GM18861 (cell line): ENCODE measurements around the gene FMN2.
"Not testable (repeated sequence)": the region's sequence is repeated elsewhere in the genome, so short reads cannot be mapped to it uniquely, and the experiment has no call there.

Source experiments
- ATAC-seq: cut with Tn5 transposase; IDR thresholded peaks from one replicate; pipeline ENCODE4 v1.9.1; 2021; ENCODE audit not compliant: unreplicated experiment

The FMN2 gene

GRCh38 chr1:240413732-240414131 is 322.0 kb downstream of the FMN2 start:
- ATAC-seq: no peak

DNA sequence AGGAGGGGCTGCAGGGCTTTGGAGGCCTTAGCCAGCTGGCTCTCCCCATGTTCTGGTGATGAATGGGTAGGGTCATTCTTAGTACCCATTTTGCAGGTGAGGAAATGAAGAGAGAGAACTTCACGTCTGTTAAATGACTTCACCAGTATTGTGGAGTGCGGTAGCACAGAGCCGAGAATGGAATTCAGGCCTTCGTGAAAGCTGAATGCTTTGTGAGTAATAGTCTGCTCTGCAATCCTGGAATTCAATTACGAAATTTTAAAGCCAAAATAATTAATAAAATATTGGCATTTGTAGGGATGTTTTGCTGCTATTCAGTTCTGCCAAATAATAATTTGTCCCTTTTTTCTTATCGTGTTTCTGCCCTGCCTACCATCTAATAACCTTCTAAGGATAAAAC is 322.6 kb downstream of the FMN2 start:
- ATAC-seq: no peak

DNA sequence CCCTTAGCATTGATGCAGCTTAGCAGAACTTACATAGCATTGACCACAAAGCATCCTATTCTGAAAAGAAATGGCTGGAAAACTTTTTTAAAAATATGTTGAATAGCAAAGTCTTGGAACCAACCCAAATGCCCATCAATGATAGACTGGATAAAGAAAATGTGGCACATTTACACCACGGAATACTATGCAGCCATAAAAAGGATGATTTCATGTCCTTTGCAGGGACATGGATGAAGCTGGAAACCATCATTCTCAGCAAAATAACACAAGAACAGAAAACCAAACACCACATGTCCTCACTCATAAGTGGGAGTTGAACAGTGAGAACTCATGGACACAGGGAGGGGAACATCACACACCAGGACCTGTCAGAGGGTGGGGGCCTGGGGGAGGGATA is 323.3 kb downstream of the FMN2 start:
- ATAC-seq: not testable (repeated sequence)

GRCh38 chr1:240415532-240415931 is 323.8 kb downstream of the FMN2 start:
- ATAC-seq: no peak

- ATAC-seq: no peak
These were observed 325.6 kb downstream of the FMN2 start for GRCh38 chr1:240417317-240417716.

DNA sequence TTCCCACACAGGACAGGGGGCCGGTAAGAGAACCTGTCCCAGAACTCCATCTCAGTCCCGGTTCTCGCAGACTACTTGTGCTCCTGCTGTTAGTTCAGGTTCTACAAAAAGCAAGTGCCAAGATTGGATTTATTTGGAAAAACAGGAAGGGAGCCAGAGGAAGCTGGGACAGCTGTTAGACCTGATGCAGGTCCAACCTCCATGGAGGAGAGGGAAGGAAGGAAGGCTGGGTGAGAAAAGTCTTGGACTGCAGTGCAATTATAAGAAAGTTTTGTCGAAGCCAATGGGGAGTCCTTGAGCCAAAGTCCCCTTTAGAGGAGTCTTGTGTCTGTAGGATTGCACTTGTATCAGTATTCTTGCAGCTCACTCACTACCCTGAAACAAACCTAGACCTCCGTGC is 329.1 kb downstream of the FMN2 start:
- no peak for ATAC-seq

DNA sequence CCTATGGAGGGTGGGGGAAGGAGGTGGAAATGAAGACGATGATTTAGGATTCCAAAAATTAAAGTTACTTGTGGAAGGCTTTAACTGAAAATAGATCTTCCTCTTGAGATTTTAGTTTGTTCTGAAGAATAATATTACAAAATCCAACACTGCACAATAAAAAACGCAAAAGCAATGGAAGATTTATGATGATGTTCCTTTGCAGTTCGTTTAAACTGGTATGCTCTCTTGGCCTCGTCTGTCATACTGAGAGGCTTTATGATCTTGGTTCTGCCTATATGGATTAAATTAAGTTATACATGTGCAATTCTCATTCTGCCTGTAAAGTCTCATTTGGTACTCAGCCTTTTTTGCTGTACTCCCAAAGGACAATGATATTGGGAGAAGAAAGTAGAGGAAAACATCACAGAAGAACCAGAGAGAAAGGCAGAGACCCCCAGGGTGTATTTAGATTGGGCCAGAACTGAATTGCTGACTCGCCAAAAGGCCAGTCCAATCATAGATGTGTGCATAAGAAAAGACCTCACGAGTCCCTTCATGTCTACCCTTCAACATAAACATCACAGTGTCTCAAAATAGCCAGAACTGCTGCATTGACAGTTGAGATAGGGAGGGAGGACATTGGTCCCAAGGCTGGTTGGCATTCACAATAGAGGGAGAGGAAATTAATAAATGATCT is 331.7 kb downstream of the FMN2 start:
- ATAC-seq: no peak

DNA sequence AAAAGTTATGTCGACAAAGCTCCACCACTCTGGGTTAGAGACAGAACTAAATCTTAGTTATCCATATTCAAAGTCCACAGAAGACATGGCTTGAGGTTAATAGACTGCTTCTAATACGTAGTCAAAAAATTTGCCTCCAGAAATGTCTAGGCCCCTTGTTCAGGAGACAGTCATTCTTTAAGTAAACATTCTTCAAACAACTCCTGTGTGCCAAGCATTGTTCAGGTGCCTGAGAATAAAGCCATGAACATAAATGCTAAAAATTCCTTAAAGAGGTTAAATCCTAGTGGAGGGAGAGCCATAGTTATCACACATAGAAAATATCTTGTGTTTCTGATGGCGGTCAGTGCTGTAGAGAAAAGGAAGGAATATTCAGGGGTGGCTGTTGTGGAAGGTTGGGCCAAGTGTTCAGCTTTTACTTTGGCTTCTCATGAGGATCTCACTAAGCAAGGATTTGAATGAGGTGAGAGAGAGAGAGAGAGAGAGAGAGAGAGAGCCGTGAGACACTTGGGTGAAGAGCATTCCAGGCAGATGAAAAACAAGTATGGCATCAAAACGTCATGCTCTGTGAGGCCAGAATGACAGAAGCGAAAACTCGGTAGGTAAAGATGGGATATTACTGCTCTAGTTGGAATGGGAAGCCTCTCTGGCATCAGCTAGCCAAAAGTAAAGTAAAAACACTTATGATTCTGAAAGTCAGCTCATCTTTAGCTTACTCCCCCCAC is 333.2 kb downstream of the FMN2 start:
- no peak for ATAC-seq

GRCh38 chr1:240426051-240426450 is 334.4 kb downstream of the FMN2 start:
- no peak for ATAC-seq

DNA sequence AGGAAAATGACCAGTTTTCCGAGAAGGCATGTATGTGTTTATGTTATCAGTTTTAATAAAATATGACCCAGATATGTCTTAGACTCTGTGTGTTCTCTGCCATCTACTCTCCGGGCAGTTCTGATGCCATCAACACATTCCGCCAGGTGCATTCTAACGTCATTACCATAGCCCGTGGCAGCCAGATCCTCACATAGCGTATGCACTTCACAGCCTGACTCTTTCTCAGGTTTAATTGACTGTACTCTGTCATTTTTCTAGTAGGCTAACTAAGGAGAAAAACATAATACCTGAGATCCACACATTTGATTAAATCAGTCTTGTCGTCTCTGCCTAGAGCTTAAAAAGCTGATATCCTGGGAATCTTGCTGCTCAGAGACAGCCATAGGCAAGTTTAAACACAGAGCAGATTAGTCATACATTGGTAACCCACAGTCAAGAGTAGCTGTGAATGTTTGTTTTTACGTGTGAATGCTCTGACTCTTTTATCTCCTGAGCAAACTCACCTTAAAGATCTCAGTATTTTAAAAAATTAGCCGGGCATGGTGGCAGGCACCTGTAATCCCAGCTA is 344.4 kb downstream of the FMN2 start:
- ATAC-seq: no peak

DNA sequence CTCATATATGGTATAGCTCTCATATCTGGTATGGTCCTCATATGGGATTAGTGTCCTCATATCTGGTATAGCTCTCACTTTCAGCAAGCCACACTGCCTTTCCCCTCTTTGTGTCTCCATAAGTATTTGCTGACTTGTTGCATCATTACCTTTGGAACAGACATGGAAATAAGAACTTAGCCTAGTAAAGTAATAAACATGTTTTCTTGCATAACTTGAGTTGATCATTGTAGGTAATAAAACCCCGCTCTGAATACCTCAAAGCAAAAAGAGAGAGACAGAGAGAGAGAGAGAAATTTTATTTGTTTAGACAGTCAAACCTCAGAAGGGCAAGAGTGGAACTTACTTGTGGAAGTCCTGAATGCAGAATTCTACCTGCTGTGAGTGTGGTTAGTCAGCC is 350.0 kb downstream of the FMN2 start:
- ATAC-seq: no peak

- no peak for ATAC-seq
These were observed 353.7 kb downstream of the FMN2 start for GRCh38 chr1:240445369-240445768.

DNA sequence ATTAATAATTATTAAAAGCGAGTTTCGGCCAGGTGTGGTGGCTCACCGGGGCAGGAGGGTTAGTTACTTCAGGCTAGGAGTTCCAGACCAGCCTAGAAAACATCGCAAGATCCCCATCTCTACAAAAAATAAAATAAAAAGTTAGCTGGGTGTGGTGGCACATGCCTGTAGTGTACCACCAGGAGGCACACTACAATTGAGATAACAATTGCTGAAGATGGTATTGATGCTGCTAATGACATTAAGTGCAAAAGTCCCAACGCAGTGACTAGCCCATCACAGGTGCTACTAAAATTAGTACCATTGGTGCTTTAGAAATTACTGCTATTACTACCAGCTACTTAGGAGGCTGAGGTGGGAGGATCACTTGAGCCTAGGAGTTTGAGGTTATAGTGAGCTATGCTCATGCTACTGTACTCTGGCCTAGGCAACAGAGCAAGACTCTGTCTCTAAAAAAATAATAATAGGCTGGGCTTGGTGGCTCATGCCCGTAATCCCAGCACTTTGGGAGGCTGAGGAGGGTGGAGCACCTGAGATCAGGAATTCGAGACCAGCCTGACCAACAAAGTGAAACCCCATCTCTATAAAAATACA is 363.6 kb downstream of the FMN2 start:
- ATAC-seq: no peak

- ATAC-seq: no peak
These were observed 365.5 kb downstream of the FMN2 start for GRCh38 chr1:240457203-240457602.

DNA sequence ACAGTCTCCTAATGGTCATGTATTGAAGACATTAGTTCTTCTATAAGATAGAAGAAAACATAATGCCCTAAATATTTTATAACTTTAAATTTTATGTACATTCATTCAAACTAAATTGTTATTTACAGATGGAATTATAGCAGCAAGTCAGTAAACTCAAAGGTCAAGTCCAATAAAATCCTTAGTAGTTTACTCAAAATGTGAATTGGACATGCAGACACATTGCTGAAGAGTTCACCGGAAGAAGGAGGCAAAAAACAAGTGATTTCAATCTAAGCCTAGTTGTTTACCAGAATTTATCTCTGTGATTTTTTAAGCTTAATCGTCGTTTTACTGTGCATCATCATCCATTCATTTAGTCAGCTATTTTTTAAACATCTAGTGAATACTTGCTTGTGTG is 370.6 kb downstream of the FMN2 start:
- ATAC-seq: no peak

DNA sequence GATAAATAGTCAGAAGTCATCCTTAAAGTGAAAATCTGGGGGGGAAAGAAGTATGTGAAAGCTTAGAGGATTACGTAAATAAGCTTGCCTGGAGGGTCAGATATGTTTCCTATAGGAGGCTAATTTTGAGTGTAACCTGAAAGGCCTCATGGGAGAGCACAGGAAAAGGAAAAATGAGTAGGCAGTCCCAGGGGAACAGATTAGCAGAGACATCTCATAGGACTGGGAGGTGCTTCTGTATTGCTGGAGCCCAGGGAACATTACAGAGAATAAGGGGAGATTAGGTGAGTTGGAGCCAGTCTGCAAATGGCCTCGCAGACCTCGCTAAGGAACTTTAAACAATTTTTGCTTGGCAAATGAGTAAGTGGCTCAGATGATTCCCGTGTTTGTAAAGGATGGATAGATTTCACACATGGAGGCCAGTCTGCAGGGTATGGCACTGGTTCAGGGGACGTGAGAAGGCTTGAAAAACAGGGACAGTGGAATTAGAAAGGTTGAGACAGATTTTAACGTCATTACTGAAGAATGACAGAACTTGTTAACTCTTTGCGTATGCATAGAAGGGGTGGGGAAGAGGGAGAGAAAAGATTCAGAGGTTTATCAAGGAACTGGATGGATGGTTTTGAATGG is 371.2 kb downstream of the FMN2 start:
- ATAC-seq: no peak

DNA sequence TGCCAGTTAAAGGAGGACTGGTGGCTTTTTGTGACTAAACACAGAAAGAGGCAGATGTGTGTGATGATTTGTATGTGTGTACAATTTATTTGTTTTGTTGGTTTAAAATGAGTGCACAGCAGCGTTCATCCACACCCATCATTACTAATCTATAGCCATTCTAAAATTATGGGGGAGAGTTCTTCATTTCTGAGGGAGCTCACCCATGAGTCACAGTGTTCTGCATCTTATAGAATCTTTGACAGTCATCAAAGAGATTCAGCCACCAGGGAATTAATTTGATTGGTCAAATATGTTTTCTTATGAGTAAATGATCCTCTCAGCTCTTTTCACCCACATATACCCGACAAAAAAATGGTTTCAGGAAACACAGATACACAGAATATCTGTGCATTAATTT is 372.4 kb downstream of the FMN2 start:
- no peak for ATAC-seq

GRCh38 chr1:240465531-240465940 is 373.9 kb downstream of the FMN2 start:
- ATAC-seq: no peak

DNA sequence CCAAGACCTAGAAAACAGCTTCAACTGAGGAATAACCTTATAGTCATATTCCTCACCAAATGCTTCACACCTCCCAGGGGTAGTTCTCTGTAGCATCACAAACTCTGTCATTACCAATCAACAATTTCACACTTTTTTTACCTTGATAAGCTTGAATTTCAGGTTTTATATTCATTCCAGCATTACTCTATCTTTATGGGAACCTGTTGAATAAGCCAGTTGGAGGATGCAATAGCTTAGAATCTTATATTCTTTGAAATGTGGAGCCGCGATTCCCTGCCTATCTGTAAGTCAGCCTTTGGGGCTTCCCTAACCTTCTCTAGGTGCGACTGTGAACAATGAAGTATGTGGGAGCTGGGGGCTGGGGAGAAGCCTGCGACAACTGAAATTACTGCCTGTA is 374.8 kb downstream of the FMN2 start:
- no peak for ATAC-seq

DNA sequence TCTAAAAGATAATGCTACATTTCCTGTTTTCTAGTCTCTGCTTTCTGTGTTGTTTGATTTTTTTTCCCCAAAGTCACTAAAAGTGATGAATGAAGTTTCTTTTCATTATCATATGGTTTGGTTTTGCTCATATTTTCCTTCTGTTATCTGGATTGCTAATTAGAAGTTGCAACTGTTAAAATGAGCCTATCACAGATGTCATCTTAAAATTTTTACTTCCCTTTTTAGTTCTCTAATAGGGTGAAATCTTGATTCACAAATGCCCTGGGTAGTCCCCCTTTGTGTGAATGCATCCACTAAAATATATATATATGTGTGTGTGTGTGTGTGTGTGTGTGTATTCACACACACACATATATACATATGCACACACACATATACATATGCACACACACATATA is 376.2 kb downstream of the FMN2 start:
- no peak for ATAC-seq

GRCh38 chr1:240468656-240469055 is 377.0 kb downstream of the FMN2 start:
- ATAC-seq: no peak
